Prostate gland (tissue), 2 donors: Measurements from ENCODE around the gene NOD2. TPM values are rescaled to one million over a fixed set of nuclear protein-coding genes. Genes with fewer than 3 reads are reported as not detected.

ENCODE experiments used
- DNase-seq: peaks from one replicate; pipeline ENCODE4 v3.0.0-alpha.2; 2019; ENCODE audit warnings: low spot score
- H3K27ac ChIP-seq, 2 donors: fragments of 200-600 bp; sonication (generic); 2 replicates each; pipeline ENCODE4 v1.5.1; 2017 to 2019
- H3K27me3 ChIP-seq: fragments of 200-600 bp; sonication (generic); replicated peaks from 2 replicates; pipeline ENCODE4 v1.5.1; 2019; ENCODE audit not compliant: insufficient read depth
- H3K36me3 ChIP-seq, 2 donors: fragments of 200-600 bp; sonication (generic); 1 replicate in 1 of 2; 2 replicates in 1 of 2; pipeline versions ENCODE4 v1.5.1 to v1.8.1; 2017 to 2019
- H3K4me1 ChIP-seq: fragments of 200-600 bp; sonication (generic); replicated peaks from 2 replicates; pipeline ENCODE4 v1.5.1; 2019
- H3K4me3 ChIP-seq, 2 donors: fragments of 200-600 bp; sonication (generic); 2 replicates each; pipeline ENCODE4 v1.5.1; 2017 to 2019
- H3K9me3 ChIP-seq: fragments of 200-600 bp; sonication (generic); 2 replicates; pipeline ENCODE4 v1.5.1; 2017
- POLR2A ChIP-seq: fragments of 450-650 bp; IDR thresholded peaks from one replicate; pipeline ENCODE4 v1.6.1; 2016; ENCODE audit warnings: antibody characterized with exemption, mild to moderate bottlenecking
- POLR2AphosphoS5 ChIP-seq: sonication (generic); formaldehyde crosslinking; IDR thresholded peaks from one replicate; pipeline ENCODE4 v1.6.1; 2017; ENCODE audit warnings: antibody characterized with exemption
- WGBS: methylation state at CpG from one replicate; pipeline ENCODE4 v1.1.5; 2018; 5-methylcytosine and 5-hydroxymethylcytosine counted together
- intact Hi-C: fragments of 100-400 bp; cut with DNase I; formaldehyde crosslinking; loops from one replicate; pipeline ENCODE4 v1.14.2; 2022
- total RNA-seq, 2 donors: library from RNA; depleted of rRNA; stranded (reverse); fragments of >200 nt; gene quantifications; one replicate each; pipeline ENCODE4 v1.1.0, GENCODE V29; 2016
- TF ChIP-seq, protein P1 (sequence below), 4 experiments: fragments of 200-600 bp in 2 of 4; fragments of 450-650 bp in 2 of 4; sonication (generic) in 2 of 4; IDR thresholded peaks; 1 replicate in 3 of 4; 2 replicates in 1 of 4; pipeline ENCODE4 v1.5.1; 2016 to 2019; ENCODE audit warnings: antibody characterized with exemption in 4 of 4, mild to moderate bottlenecking in 2 of 4, moderate library complexity in 2 of 4

NOD2 gene
- total RNA-seq, 2 donors from 2014 or later = 2.8 to 5.6 TPM

DNA sequence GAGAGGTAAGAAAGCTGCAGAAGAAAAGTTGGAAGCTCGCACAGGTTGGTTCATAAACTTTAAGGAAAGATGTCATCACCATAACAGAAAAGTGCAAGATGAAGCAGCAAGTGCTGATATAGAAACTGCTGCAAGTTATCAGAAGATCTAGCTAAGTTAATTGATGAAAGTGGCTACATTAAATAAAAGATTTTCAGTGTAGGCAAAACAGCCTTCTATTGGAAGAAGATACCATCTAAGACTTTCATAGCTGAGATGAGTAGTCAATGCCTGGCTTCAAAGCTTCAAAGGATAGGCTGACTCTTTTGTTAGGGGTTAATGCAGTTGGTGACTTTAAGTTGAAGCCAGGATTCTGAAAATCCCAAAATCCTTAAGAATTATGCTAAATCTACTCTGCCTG, 72.5 kb downstream of the NOD2 start:
- Histone ChIP-seq H3K27ac (no peak overlapping the region), H3K36me3 (peaks cover 0 to 5% of the 10 kb centered on the region in 2 donors), H3K9me3 (no peaks in the 10 kb centered on the region), H3K27me3 (no peaks in the 10 kb centered on the region), H3K4me1 (no peaks in the 10 kb centered on the region), H3K4me3 (no peak overlapping the region)
- DNase-seq = no peak
- WGBS = 93% methylated on average over 1 of the region's 1 CpG
- TF ChIP-seq POLR2AphosphoS5 (no peak), POLR2A (no peak)
- TF ChIP-seq, protein P1, sequence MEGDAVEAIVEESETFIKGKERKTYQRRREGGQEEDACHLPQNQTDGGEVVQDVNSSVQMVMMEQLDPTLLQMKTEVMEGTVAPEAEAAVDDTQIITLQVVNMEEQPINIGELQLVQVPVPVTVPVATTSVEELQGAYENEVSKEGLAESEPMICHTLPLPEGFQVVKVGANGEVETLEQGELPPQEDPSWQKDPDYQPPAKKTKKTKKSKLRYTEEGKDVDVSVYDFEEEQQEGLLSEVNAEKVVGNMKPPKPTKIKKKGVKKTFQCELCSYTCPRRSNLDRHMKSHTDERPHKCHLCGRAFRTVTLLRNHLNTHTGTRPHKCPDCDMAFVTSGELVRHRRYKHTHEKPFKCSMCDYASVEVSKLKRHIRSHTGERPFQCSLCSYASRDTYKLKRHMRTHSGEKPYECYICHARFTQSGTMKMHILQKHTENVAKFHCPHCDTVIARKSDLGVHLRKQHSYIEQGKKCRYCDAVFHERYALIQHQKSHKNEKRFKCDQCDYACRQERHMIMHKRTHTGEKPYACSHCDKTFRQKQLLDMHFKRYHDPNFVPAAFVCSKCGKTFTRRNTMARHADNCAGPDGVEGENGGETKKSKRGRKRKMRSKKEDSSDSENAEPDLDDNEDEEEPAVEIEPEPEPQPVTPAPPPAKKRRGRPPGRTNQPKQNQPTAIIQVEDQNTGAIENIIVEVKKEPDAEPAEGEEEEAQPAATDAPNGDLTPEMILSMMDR (IDR thresholded peaks at IDR 0.05) = no peak
- intact Hi-C loops = no loop called here

DNA sequence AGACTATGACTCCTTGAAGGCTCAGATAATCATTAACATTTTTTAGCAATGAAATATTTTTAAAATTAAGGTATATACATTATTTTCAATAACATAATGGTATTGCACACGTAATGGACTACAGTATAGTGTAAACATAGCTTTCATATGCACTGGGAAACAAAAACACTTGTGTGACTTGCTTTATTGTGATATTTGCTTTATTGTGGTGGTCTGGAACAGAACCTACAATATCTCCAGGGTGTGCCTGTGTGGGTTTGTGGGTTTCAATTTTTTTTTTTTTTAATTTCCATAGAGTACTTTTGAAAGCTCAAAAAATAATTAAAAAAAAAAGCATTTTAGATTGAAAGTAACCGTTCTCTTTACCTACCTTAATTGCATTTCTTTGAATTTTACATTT, 73.8 kb downstream of the NOD2 start:
- no peak for DNase-seq
- no peaks in the 10 kb centered on the region for H3K27me3 ChIP-seq
- intact Hi-C loops = no loop called here
- no peaks in the 10 kb centered on the region for H3K9me3 ChIP-seq
- 94% methylated on average over 2 of the region's 2 CpGs for WGBS
- no peak overlapping the region for H3K4me3 ChIP-seq
- H3K4me1 ChIP-seq = no peaks in the 10 kb centered on the region
- TF ChIP-seq POLR2AphosphoS5 (no peak), POLR2A (no peak)
- TF ChIP-seq, protein P1 (IDR thresholded peaks at IDR 0.05) = no peak
- H3K36me3 ChIP-seq = peaks cover 0 to 5% of the 10 kb centered on the region in 2 donors
- H3K27ac ChIP-seq = no peak overlapping the region

DNA sequence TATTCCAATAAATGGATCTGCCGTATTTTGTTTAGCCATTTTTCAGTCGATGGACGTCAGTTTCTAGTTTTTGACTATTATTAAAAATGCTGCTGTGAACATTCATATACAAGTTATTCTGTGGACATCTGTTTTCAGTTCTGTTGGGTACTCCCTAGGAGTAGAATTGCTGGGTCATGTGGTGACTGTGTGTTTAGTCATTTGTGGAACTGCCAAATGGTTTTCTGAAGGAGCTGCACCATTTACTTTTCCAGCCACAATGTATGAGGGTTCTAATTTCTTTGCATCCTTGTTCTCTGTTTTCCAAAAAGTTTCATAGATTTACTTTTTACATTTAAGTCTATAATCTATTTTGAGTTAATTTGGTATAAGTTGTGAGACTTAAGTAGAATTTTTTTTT, 78.0 kb downstream of the NOD2 start:
- TF ChIP-seq, protein P1 (IDR thresholded peaks at IDR 0.05) = no peak
- no peak for TF ChIP-seq POLR2AphosphoS5
- TF ChIP-seq POLR2A = no peak
- H3K27ac ChIP-seq = no peak overlapping the region
- intact Hi-C loops = no loop called here
- H3K4me1 ChIP-seq = no peaks in the 10 kb centered on the region
- DNase-seq = no peak
- no peaks in the 10 kb centered on the region for H3K36me3 ChIP-seq
- WGBS = 94% methylated on average over 3 of the region's 3 CpGs
- H3K4me3 ChIP-seq = no peak overlapping the region
- no peaks in the 10 kb centered on the region for H3K27me3 ChIP-seq
- no peaks in the 10 kb centered on the region for H3K9me3 ChIP-seq

DNA sequence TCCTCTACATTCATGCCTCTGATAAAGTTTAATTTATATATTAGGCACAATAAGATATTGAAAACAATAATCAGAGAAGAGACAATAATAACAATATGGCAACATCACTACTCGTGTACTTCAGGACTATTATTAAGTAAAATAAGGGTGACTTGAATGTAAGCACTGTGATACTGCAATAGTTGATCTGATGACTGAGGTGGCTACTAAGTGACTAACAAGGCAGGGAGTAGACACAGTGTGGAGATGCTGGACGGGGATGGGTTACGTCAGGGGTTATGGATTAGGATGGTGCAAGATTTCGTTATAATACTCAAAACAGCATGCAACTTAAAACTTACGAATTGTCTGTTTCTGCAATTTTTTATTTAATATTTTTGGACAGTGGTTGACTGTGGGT, 81.0 kb downstream of the NOD2 start:
- Histone ChIP-seq H3K9me3 (no peaks in the 10 kb centered on the region), H3K27ac (no peak overlapping the region), H3K4me3 (no peak overlapping the region), H3K36me3 (no peaks in the 10 kb centered on the region), H3K27me3 (no peaks in the 10 kb centered on the region), H3K4me1 (no peaks in the 10 kb centered on the region)
- DNase-seq = no peak
- 99% methylated on average over 5 of the region's 5 CpGs for WGBS
- TF ChIP-seq POLR2AphosphoS5 (no peak), POLR2A (no peak)
- TF ChIP-seq, protein P1 (IDR thresholded peaks at IDR 0.05) = no peak
- intact Hi-C loops = no loop called here

DNA sequence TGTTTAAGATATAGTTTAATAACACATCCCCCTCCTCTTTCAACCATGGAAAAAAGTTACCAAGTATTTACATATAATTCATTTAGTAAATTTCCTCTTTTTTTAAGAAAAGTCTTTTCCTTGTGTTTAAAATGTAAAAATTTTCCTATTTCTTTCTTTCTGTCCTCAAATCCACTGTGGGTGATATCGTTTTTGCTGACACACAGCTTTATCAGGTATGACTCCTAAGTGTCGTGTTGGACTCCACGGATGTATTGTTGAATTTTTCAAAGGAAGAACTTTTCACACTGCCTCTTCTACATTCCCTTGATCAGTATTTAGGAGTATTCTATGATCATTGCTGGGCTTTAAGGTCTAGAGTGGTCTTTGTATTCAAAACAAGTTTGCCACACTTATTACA, 81.6 kb downstream of the NOD2 start:
- no peak for DNase-seq
- no peak for TF ChIP-seq POLR2AphosphoS5
- Histone ChIP-seq H3K27ac (no peak overlapping the region), H3K27me3 (no peaks in the 10 kb centered on the region), H3K4me3 (no peak overlapping the region), H3K36me3 (no peaks in the 10 kb centered on the region), H3K4me1 (no peaks in the 10 kb centered on the region), H3K9me3 (no peaks in the 10 kb centered on the region)
- intact Hi-C loops = no loop called here
- WGBS = 91% methylated on average over 3 of the region's 3 CpGs
